Endothelial cell of umbilical vein (primary cell): ENCODE measurements around the gene FBXW11. TPM values are rescaled to one million over a fixed set of nuclear protein-coding genes. Genes with fewer than 3 reads are reported as not detected.
"Not testable (repeated sequence)": the region's sequence is repeated elsewhere in the genome, so short reads cannot be mapped to it uniquely, and the experiment has no call there.

Experiments
- BruUV-seq: library from RNA; stranded (reverse); fragments of 400-500 nt; replicated peaks from 2 replicates; lab custom pipeline; 2021; lab: Mats Ljungman, UMichigan
- CTCF ChIA-PET: fragments of 300-600, 350-600 bp; sonication (Branson Sonifier 250); formaldehyde crosslinking; loops from one replicate; lab custom pipeline; 2021; ENCODE audit warnings: antibody characterized with exemption, inconsistent platforms; lab: Charles Lee
- POLR2A ChIA-PET: fragments of 300-600, 350-600 bp; sonication (Branson Sonifier 250); formaldehyde crosslinking; loops from one replicate; lab custom pipeline; 2021; ENCODE audit warnings: antibody characterized with exemption, inconsistent platforms; lab: Charles Lee
- DNase-seq: peaks from one replicate; pipeline ENCODE4 v3.0.0-alpha.2; 2011; ENCODE audit warnings: low read depth, low spot score
- FAIRE-seq: peaks from 2 replicates; lab custom pipeline; 2011; peaks lifted over from hg19 to GRCh38; lab: Jason Lieb, UNC
- H2AFZ ChIP-seq: 2 replicates; pipeline ENCODE4 v1.6.0; 2012; ENCODE audit warnings: low read depth, low read length, control low read depth, inconsistent platforms
- H3K27ac ChIP-seq: 2 replicates; pipeline ENCODE4 v1.5.1; 2011; ENCODE audit warnings: low read depth, mild to moderate bottlenecking, control low read depth, low read length, moderate library complexity; ENCODE audit not compliant: insufficient read depth
- H3K27me3 ChIP-seq, 2 experiments: 2 replicates each; pipeline versions ENCODE4 v1.6.0 to v1.6.1; 2011; ENCODE audit warnings: low read length in 2 of 2, mixed read lengths in 1 of 2; ENCODE audit not compliant: control insufficient read depth in 2 of 2, insufficient read depth in 2 of 2
- H3K36me3 ChIP-seq, 2 experiments: 2 replicates in 1 of 2; 3 replicates in 1 of 2; pipeline ENCODE4 v1.5.1; 2011; ENCODE audit warnings: low read length in 2 of 2, mild to moderate bottlenecking in 1 of 2, moderate library complexity in 1 of 2; ENCODE audit not compliant: control insufficient read depth in 2 of 2, insufficient read depth in 2 of 2; ENCODE audit errors: extremely low read depth in 1 of 2
- H3K4me1 ChIP-seq: 3 replicates; pipeline ENCODE4 v1.5.1; 2011; ENCODE audit warnings: mild to moderate bottlenecking, low read length; ENCODE audit not compliant: control insufficient read depth, insufficient read depth; ENCODE audit errors: extremely low read depth
- H3K4me2 ChIP-seq: 2 replicates; pipeline ENCODE4 v1.6.1; 2011; ENCODE audit warnings: low read length, control low read depth, mixed read lengths; ENCODE audit not compliant: insufficient read depth
- H3K4me3 ChIP-seq, 3 experiments: fragments of 200-600 bp in 1 of 3; sonication (generic), shearing (Covaris generic) in 1 of 3; replicated peaks in 1 of 3; 2 replicates each; pipeline ENCODE4 v1.5.1; 2011 to 2016; ENCODE audit warnings: control low read depth in 3 of 3, low read length in 3 of 3, mild to moderate bottlenecking in 2 of 3, inconsistent platforms in 1 of 3, low read depth in 1 of 3, moderate library complexity in 1 of 3; ENCODE audit not compliant: insufficient read depth in 1 of 3
- H3K79me2 ChIP-seq: 2 replicates; pipeline ENCODE4 v1.6.0; 2012; ENCODE audit warnings: low read length, inconsistent platforms; ENCODE audit not compliant: control insufficient read depth, insufficient read depth
- H3K9ac ChIP-seq: replicated peaks from 2 replicates; pipeline ENCODE3; 2011; ENCODE audit warnings: low read length, control low read depth; ENCODE audit not compliant: insufficient read depth; ENCODE audit errors: extremely low read depth
- H3K9me1 ChIP-seq: replicated peaks from 3 replicates; pipeline ENCODE4 v1.6.0; 2011; ENCODE audit warnings: mild to moderate bottlenecking, low read length; ENCODE audit not compliant: control insufficient read depth, insufficient read depth; ENCODE audit errors: extremely low read depth
- H3K9me3 ChIP-seq: replicated peaks from 2 replicates; pipeline ENCODE4 v1.5.1; 2012; ENCODE audit warnings: low read length, inconsistent platforms; ENCODE audit not compliant: control insufficient read depth, insufficient read depth
- H4K20me1 ChIP-seq: replicated peaks from 2 replicates; pipeline ENCODE3; 2011; ENCODE audit warnings: mild to moderate bottlenecking, low read length; ENCODE audit not compliant: control insufficient read depth, insufficient read depth; ENCODE audit errors: extremely low read depth
- CTCF ChIP-seq, 2 donors: IDR thresholded peaks; 1 replicate in 1 of 2; 2 replicates in 1 of 2; pipeline ENCODE4 v1.5.1; 2011; ENCODE audit warnings: low read length in 2 of 2, mild to moderate bottlenecking in 2 of 2, moderate library complexity in 2 of 2, control low read depth in 1 of 2, inconsistent platforms in 1 of 2, low read depth in 1 of 2; ENCODE audit not compliant: insufficient read depth in 1 of 2; ENCODE audit errors: extremely low read depth in 1 of 2
- EZH2 ChIP-seq: IDR thresholded peaks from 2 replicates; pipeline ENCODE4 v1.6.1; 2012; ENCODE audit warnings: borderline replicate concordance, low read depth, mild to moderate bottlenecking, moderate library complexity, low read length, inconsistent platforms; ENCODE audit not compliant: severe bottlenecking
- JUN ChIP-seq: IDR thresholded peaks from 2 replicates; pipeline ENCODE4 v1.6.1; 2011; ENCODE audit warnings: borderline replicate concordance, low read depth; ENCODE audit not compliant: insufficient read length, insufficient read depth
- dilution Hi-C: fragments of 300-500 bp; cut with MboI; formaldehyde crosslinking; loops from one replicate; pipeline ENCODE4 v1.15.0; 2019; ENCODE audit warnings: low sequenced_read_pairs; ENCODE audit not compliant: extremely low pct_ligation_motif_present
- intact Hi-C: fragments of 100-400 bp; cut with micrococcal nuclease; formaldehyde crosslinking; loops from one replicate; pipeline ENCODE4 v1.10.0; 2022
- polyA plus RNA-seq, 4 experiments: library from polyadenylated mRNA; depleted of rRNA in 3 of 4; stranded (reverse) in 3 of 4; unstranded in 1 of 4; fragments of >200 nt; gene quantifications; 2 replicates each; pipeline versions ENCODE4 v1.2.1 to v1.2.3, GENCODE V29; 2011 to 2012; ENCODE audit warnings: missing spikeins in 1 of 4
- total RNA-seq: library from RNA; stranded (reverse); gene quantifications from 2 replicates; pipeline ENCODE4 v1.2.3, GENCODE V29; 2021

The FBXW11 gene
- total and polyA plus RNA-seq, 2 donors (not counting 3 experiments of a cell fraction or from before 2014, with no cell fraction given): 30.7 to 44.7 TPM

DNA sequence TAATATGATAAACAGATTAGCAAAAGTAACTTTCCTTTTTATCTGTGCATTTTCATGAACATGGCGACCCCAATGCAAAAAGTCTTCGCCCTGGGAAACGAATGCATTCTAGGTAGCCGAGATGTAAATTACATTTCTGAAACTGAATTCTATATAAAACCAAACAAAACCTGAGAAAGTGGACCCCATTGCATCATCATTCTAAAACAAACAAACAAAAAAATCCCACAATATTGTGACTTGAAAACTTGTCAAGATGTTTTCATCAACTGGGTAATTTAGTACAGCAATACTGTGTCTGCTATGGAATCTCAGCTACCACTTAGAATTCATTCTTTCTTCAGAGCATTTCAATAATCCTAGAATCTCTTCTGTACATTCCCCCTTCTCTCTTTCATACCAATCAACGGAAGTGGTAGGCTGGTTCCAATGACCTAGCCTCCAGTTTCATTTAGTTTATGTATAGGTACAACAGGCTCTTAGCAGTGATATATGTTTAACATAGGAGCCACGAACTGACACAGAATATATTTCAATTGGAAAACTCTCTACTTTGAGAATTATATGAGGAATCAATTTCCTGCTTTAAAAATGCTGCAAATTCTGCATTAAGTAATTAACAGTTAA is 85.6 kb downstream of the FBXW11 start:
- intact Hi-C loops: no loop called here
- Histone ChIP-seq H3K9ac (no peak overlapping the region), H3K9me1 (no peaks in the 10 kb centered on the region), H3K4me3 (no peak overlapping the region), H2AFZ (no peak overlapping the region), H3K79me2 (peaks cover 57% of the 10 kb centered on the region), H3K9me3 (no peaks in the 10 kb centered on the region), H3K27ac (no peak overlapping the region), H4K20me1 (peaks cover 18% of the 10 kb centered on the region), H3K27me3 (no peaks in the 10 kb centered on the region), H3K4me1 (no peaks in the 10 kb centered on the region), H3K36me3 (no peaks in the 10 kb centered on the region), H3K4me2 (no peak overlapping the region)
- TF ChIP-seq JUN: no peak
- no peak for TF ChIP-seq CTCF (IDR thresholded peaks at IDR 0.05; ENCODE audit: extremely low read depth in 1 of 2, insufficient read depth in 1 of 2, low read depth in 1 of 2, low read length in 2 of 2)
- TF ChIP-seq EZH2: no peak
- FAIRE-seq: no peak
- DNase-seq: no peak
- POLR2A ChIA-PET: no interaction called here
- CTCF ChIA-PET: interaction anchor here (0.7 to 3.9 kb wide), 4 partner anchors 8 to 373 kb away, joined by 3 to 25 read pairs (median 8); no protein-coding TSS in a partner anchor
- no TSS peak for BruUV-seq
- dilution Hi-C loops: no loop called here

- dilution Hi-C loops, FAIRE-seq, H3K9me3 ChIP-seq, H2AFZ ChIP-seq, H3K9me1 ChIP-seq, DNase-seq, H3K27me3 ChIP-seq, BruUV-seq, H4K20me1 ChIP-seq, H3K4me3 ChIP-seq, POLR2A ChIA-PET, H3K9ac ChIP-seq, H3K4me2 ChIP-seq, H3K4me1 ChIP-seq, intact Hi-C loops, H3K27ac ChIP-seq, H3K36me3 ChIP-seq: not testable (repeated sequence)
- peaks cover 39% of the 10 kb centered on the region for H3K79me2 ChIP-seq
- CTCF ChIA-PET: interaction anchor here (1.0 kb wide), 1 partner anchor 144 kb away, joined by 6 read pairs; no protein-coding TSS in a partner anchor
Observed at GRCh38 chr5:171915700-171916099, 90.7 kb downstream of the FBXW11 start.
